Right hindlimb (tissue), 1 donor: Measurements from ENCODE around the gene RRP9.
"Not testable (repeated sequence)": the region's sequence is repeated elsewhere in the genome, so short reads cannot be mapped to it uniquely, and the experiment has no call there.

ENCODE experiments used
- DNase-seq: peaks from one replicate; pipeline ENCODE4 v3.0.0-alpha.2; 2018

Gene RRP9, protein sequence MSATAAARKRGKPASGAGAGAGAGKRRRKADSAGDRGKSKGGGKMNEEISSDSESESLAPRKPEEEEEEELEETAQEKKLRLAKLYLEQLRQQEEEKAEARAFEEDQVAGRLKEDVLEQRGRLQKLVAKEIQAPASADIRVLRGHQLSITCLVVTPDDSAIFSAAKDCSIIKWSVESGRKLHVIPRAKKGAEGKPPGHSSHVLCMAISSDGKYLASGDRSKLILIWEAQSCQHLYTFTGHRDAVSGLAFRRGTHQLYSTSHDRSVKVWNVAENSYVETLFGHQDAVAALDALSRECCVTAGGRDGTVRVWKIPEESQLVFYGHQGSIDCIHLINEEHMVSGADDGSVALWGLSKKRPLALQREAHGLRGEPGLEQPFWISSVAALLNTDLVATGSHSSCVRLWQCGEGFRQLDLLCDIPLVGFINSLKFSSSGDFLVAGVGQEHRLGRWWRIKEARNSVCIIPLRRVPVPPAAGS

DNA sequence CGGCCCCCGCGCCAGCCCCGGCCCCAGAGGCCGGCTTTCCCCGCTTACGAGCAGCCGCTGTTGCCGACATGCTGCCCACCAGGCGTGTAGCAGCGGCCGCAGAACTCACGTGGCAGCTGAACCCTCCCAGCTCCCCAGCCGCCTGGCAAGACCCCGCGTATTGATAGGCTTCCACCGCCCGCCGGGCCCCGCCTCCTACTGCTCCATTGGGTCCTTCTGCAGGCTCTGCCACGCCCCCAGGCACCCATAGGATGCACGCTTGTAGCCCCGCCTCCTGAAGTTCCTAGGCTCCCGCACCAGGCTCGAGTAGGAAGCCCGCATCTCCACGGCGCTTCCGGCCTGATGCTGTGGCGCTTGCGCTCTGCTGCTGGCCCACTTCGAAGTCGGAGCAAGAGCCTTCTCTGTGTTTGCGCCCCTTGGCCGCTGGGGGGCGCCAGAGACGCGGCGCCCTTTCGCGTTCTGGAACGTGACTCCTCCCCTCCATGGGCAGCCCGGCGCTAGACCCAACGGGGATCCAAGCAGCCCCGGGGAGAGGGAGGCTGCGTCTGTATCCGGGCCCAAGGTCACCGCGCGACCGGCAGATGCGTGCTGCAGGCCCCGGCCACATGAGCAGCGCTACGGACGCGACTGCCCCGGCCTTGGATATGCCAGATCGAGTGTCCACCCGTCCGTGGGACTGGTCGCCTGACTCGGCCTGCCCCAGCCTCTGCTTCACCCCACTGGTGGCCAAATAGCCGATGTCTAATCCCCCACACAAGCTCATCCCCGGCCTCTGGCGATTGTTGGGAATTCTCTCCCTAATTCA lies at the start of gene RRP9, which contains the start of gene PARP3:
Gene RRP9 (minus strand): TSS at position 107 of the 805 bp plus-strand sequence. CDS start 37 bp downstream, at position 70.
Gene PARP3 (plus strand): TSS at position 566 of the 805 bp plus-strand sequence. CDS start 993 bp downstream, outside the sequence.
- peak; percentile 100 for DNase-seq

DNA sequence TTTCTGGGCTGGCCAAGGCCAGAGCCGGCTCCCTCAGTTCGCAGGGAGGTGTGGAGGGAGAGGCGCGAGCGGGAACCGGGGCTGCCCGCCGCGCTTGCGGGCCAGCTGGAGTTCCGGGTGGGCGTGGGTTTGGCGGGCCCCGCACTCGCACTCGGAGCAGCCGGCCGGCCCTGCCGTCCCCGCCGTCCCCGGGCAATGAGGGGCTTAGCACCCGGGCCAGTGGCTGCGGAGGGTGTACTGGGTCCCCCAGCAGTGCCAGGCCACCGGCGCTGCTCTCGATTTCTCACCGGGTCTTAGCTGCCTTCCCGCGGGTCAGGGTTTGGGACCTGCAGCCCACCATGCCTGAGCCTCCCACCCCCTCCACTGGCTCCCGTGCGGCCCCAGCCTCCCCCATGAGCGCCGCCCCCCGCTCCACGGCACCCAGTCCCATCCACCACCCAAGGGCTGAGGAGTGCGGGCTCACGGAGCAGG lies 48.8 kb upstream of the RRP9 start:
- DNase-seq, result not testable (repeated sequence)

DNA sequence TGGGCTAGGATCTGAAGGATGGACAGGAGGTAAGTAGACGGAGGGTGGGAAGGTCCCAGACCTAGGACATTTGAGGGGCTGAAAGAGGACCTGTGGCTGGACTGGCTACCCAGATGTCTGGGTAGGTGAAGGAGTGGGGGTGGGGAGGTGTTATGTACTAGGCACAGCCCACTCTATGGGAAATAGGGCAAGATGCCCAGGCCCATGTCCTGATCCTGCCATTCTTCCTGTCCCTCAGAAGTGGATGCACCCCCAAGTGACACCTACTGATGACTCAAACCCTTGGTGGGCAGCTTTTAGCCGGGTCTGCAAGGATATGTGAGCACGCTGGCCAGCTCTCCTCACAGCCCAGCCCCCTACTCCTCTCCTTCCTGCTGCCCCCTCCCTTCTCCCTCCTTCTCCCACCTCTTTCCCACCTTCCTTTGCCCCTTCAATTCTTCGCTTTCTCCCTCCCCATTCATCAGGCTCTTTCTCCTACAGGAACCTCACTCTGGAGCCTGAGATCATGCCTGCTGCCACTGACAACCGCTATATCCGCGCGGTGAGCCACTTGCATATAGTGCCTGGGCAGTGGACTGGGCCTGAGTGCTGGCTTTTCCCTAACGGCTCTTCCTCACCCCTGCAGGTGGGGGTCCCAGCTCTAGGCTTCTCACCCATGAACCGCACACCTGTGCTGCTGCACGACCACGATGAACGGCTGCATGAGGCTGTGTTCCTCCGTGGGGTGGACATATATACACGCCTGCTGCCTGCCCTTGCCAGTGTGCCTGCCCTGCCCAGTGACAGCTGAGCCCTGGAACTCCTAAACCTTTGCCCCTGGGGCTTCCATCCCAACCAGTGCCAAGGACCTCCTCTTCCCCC lies 46.8 kb upstream of the RRP9 start:
- no peak for DNase-seq

DNA sequence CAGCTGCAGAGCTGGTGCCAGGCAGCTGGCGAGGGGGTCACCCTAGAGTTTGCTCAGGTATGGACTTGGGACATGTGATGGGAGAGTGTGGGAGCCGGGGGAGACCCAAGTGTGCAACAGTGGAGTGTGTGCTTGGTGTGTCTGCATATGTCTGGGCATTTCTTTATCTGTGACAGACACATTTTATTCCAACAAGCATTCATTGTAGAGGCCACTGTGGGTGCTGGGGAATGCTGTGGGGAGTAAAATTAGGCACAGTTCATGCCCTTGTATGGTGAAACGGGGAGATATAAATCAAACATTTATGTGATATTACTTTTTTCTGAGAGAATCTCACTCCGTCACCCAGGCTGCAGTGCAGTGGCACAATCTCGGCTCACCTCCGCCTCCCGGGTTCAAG lies 45.9 kb upstream of the RRP9 start:
- no peak for DNase-seq

DNA sequence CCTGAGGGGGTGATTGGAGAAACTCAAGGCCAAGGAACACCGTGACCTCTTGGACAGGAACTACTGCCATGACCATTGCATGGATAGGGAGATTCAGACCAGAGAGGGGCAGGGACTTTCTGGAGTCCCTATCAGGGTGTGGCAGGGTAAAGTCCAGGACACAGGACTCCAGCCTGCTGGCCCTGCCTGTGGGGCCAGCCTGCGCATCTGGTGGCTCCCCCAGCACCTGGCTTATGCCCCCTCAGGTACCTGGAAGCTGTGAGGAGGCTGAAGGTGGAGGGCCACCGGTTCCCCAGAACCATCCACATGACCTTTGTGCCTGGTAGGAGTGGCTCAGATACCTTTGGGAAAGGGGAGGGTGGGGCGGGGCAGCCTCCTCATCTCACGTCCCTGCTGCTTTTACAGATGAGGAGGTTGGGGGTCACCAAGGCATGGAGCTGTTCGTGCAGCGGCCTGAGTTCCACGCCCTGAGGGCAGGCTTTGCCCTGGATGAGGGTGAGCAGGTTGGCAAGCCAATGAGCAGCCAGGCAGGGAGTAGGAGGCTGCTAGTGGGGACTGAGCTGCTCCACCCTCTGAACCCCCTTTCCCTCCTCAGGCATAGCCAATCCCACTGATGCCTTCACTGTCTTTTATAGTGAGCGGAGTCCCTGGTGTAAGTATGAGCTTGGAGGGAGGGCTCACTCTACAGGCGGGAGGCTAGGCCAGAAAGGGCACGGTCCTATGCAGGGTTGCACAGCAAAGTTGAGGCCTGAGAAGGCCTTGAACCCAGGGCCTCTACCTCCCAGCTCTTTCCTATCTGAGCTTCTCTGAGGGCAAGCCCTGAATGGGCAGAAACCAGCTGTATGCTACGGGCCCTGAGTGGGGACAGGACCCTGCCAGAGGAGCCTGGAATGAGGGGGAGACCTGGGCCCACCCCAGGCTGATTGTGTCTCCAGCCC lies 44.6 kb upstream of the RRP9 start:
- no peak for DNase-seq

DNA sequence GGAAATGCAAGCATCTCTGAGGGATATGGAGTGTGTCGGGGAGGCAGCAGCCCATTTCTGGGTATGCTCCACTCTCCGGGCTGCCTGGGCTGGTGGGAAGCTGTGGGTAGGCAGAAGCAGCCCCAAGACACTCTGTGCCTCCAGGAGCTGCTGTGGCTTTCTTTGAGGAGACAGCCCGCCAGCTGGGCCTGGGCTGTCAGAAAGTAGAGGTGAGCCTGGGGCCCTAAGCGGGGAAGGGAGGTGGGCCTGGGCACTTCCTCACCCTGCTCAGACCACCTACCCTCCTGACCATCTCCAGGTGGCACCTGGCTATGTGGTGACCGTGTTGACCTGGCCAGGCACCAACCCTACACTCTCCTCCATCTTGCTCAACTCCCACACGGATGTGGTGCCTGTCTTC lies 43.4 kb upstream of the RRP9 start:
- no peak for DNase-seq

DNA sequence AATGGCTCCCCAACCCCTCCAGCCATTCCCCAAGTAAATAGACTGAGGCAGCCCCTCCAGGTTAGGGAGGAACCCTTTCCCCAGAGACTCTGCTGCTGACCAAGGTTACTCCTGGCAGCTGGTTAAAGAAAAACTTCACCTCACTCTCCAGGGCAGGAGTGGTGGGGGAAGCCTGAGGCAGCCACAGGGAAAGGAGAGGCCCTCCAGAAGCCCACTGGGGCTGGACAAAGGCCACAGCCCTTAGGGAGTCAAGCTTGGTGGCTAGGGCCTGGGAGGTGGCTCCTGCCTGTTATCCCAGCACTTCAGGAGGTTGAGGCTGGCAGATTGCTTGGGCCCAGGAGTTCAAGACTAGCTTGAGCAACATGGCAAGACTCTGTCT lies 42.6 kb upstream of the RRP9 start:
- DNase-seq, result no peak

DNA sequence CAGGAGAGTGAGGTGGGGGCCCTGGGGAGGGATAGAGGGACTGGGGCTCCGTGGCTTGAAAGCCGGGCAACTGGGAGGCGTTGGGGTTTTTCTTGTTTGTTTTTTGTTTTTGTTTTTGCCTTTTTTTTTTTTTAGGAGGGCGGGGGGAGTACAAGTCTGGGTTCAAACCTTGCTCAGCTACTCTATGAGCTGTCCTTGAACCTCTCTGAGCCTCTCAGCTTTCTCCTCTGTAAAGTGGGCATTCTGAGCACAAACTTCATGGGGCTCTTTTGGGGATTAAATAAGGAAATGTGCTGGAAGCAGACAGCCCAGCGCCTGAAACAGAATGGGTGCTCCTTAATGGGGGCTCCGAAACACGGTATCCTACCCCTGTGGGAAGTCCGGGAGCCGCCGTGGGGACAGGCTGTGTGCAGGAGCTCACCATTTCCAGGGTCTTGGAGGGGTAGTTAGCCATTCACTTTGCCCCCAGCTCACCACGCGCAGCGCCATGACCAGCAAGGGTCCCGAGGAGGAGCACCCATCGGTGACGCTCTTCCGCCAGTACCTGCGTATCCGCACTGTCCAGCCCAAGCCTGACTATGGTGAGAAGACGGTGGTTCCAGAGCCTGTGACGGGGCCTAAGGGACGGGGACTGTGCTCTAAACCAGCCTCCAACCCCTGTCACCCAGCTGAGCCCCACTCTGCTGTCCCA lies 42.0 kb upstream of the RRP9 start:
- DNase-seq, result no peak

DNA sequence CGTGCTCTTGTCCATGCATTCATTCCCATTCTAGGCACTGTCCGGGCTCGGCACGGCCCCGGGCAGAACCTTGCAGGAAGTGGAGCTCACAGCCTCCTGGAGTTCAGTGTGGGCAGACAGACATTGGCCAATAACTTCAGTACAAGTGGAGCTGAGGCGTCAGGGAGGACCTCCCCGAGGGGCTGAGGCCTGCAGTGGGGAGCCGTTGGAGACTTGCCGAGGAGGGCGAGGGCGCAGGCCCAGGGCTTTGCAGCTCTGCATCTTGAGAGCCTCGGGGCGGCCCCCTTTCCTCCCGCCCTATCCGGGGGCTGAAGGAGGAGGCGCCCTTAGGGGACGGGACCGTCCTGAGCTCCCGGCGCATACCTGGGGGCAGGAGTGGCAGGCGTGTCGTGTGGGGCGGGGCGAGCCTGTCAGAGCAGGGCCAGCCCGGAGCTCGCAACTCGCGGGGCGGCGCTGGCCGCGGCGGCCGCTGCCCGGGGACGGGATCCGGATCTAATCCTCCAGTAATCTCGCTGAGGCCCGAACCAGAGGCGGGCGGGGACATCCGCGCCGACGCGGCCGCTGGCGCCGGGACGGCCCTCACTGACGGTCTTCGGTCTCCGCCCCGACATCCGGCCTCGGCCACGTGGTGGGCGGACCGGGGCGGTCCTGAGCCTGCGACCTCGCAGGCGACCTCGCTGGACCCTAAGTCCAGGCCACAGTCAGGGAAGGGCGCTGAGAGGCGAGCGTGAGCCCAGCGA lies 41.3 kb upstream of the RRP9 start, which contains the start of gene ACY1:
Gene ACY1 (plus strand): TSS at position 698 of the 740 bp plus-strand sequence. CDS start 530 bp downstream, outside the sequence.
- DNase-seq, result peak; percentile 93

DNA sequence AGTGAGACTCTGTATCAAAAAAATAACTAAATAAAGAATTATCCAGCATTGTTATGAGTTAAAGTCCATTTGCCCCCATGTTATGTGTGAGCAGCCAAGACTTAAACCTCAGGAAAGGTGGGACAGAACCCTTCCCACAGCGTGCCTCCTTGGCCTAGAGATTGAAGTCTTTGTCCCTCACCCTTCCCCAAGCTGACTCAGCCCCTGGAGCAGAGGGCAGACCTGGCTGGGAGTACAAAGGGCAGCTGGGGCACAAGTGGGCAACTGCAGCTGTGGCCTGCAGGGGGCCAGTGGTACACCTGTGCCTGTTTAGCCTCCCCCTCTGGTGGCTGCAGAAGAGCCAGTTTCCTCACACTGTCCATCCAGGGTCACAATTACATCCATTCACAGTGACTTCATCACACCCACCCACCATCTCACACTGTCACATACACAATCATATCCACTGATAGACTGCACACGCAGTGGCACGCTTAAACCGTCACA lies 40.7 kb upstream of the RRP9 start:
- no peak for DNase-seq

DNA sequence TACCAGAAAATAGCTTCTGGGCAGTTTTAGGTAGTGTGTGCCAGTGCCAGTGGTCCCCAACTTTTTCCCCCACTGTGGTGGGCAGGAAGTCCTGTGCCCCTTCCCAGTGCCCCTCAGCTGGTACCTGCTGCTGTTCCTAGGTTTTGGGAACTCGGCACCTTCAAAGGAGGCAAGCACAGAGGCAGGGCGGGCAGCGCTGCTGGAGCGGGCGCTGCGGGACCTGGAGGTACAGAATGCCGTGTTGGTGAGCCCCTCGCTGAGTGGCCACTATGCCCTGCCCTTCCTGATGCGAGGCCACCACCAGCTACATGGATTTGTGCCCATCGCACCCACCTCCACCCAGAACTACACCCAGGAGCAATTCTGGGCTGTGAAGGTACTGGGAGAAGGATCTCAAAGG lies 38.5 kb upstream of the RRP9 start:
- DNase-seq, result no peak

DNA sequence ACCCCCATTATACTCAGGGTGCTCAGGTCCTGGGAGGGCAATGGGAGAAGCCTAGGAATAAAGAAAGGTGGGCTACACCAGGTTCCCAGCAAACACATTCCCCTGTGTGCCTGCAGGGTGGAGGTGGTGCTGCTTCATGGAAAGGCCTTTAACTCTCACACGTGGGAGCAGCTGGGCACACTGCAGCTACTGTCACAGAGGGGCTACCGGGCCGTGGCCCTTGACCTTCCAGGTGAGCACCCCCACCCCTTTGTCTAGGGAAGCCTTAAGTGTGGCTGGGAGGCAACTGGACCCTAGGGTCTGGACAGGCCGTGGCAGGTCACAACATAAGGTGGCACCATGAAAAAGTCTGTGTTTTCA lies 36.4 kb upstream of the RRP9 start:
- no peak for DNase-seq

DNA sequence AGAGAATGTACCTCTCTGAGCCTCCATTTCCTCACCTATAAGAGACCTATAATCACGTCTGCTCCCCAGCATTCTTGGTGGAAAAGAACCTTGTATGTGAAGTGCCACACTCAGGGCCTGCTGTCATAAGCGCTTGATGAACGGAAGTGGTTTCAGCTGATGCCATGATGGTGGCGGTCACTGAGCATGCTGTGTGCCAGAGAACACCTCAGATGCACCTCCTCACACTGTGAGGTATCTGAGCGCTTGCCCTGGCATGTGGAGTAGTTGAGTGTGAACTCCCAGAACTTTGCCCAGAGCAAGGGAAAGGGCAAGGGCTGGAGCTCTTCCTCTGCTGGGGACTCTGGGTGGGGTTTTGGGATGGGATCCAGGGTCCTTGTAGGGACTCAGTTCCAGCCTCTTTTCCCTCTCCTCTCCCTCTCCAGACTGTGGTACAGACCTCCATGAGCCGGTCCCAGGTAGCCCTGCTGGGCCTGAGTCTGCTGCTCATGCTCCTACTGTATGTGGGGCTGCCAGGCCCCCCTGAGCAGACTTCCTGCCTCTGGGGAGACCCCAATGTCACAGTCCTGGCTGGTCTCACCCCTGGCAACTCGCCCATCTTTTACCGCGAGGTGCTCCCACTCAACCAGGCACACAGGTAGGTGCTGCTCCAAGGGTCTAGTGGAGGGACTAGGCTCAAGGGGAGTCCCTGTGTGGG lies 35.9 kb upstream of the RRP9 start:
- DNase-seq, result no peak

DNA sequence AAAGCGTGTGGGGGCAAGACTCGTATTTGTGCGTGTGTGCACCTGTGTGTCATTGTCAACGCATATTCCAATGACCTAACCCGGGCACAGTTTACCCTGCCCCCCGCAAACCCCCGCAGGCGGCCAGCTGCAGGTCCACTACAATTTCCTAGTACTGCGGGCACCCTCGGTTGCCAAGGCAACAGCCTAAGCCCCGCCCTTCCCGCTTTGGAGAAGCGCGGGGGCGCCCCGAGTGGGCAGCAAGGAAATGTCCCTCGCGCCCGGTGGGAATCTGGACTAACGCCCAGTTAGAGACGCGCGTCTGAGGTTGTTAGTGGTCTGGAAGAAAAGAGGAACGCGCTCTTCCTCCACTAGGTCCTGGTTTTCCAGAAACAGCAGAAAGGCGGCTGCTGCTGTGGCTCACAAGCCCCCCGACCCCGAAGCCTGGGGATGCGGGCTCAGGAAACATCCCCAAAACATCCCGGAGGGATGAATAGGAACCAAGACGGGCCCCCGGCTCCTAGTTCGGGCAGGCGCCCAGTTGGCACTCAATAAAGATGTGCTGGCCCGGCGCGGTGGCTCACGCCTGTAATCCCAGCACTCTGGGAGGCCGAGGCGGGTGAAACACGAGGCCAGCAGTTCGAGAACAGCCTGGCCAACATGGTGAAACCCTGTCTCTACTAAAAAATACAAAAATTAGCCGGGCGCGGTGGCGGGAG lies 34.3 kb upstream of the RRP9 start:
- DNase-seq, result peak; percentile 84

DNA sequence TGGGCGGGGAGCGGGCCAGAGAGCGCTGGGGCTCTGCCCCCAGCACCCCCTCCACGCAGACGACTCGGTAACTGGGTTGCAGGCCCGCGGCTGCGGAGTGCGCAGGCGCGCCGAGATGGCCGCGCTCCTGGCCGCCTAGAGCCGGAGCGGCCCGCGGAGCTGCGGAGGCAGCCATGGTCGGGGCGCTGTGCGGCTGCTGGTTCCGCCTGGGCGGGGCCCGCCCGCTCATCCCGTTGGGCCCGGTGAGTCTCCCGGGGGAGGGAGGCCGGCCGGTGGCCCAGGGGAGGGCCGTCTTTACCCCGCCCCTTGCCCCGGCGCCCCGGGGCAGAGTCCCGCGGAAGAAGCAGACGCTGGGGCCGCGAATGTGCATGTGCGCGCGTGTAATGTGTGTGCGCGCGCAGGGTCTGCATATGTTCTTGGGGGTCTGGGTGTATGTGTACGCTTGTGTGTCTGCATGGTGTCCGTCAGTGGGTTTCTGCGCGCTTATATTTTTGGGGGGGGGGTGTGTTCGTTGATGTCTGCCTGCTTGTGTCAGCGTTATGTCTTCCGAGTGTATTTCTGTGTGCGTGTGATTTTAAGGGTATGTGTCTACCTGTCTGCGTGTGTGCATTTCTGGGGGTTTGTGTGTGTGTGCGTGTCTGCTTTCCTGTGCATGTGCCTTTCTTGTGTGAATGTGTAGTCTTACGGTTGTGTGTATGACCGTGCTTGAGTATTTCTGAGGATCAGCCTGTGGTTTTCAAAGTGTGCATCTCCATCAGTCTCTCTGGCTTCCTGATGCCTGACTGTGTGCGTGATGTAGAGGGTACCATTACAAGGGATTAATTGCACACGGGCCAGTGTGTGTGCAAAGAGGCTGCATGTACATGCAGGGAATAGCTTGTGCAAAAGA lies 33.5 kb upstream of the RRP9 start, which contains the start of gene ABHD14A:
Gene ABHD14A (plus strand): TSS at position 102 of the 889 bp plus-strand sequence. CDS start 72 bp downstream, at position 174.
- DNase-seq, result peak; percentile 86

DNA sequence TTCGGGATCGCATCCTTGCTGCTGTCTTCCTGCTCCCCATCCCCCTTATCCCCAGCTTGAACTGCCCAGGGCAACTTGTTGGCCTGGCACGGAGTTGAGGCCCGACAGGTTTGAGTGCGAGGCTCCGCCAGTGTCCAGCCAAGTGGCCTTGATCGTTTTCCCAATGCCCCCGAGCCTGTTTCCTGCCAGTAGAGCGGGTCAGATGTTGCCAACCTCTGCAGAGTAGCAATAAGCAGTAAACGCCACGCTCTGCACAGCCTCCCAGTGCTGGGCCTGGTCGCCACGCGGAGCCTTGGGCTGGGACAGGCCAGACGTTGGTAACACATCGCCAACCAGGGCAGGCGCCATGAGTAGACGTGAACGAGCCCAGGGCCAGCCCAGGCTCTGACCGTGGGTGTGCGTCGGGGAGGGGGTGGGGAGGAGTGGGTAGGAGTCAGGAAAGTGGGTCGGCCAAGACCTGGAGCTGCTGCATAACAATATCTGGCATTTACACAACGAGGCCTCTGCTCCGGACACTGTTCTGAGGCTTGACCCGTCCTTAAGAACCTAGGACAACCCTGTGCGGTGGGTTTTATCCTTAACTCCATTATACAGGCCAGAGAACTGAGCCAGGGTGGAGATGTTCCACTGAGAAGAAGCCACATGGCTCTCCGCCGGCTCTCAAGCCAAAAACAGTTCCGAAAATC lies 32.7 kb upstream of the RRP9 start:
- DNase-seq, result peak; percentile 57

DNA sequence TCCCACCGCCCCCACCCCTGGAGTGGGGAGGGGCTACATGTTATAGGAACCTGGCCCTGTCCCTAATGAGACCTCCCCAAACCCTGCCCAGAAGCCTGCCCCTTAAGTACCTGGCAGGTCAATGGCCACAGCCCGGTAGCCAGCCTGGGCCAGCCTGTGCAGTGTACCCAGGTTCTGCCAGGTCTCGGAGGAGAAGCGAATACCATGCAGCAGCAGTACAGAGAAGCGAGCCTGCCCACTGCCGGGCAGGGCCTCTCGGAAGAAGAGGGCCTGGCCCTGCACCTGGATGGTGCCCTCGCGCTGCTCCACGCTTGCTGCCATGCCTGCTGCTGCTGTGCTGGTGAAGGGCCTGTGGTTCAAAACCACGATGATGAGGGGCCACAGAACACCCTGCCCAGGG lies 29.6 kb upstream of the RRP9 start:
- DNase-seq, result no peak
